Cortex of kidney (tissue), 1 donor: ENCODE data around the gene DLEC1.

Experiments used
- DNase-seq: peaks from one replicate; lab custom pipeline; 2025; lab: John Stamatoyannopoulos, UW

Gene DLEC1

GRCh38 chr3:38000965-38001455 is 38.0 kb upstream of the DLEC1 start:
- DNase-seq, result no peak

GRCh38 chr3:38001456-38002081 is 37.4 kb upstream of the DLEC1 start:
- no peak for DNase-seq

- no peak for DNase-seq
These were observed 36.6 kb upstream of the DLEC1 start for GRCh38 chr3:38002291-38002876.

- no peak for DNase-seq
These were observed 36.1 kb upstream of the DLEC1 start for GRCh38 chr3:38002940-38003339.

- DNase-seq, result no peak
These were observed 35.6 kb upstream of the DLEC1 start for GRCh38 chr3:38003371-38003816.

- DNase-seq, result no peak
These were observed 35.1 kb upstream of the DLEC1 start for GRCh38 chr3:38003817-38004414.

GRCh38 chr3:38004415-38005075 is 34.5 kb upstream of the DLEC1 start:
- no peak for DNase-seq

- DNase-seq, result no peak
These were observed 33.7 kb upstream of the DLEC1 start for GRCh38 chr3:38005076-38006020.

GRCh38 chr3:38006031-38006430 is 33.0 kb upstream of the DLEC1 start:
- no peak for DNase-seq

- no peak for DNase-seq
These were observed 32.5 kb upstream of the DLEC1 start for GRCh38 chr3:38006445-38006995.

GRCh38 chr3:38007754-38008090 is 31.3 kb upstream of the DLEC1 start:
- no peak for DNase-seq

GRCh38 chr3:38008191-38008701 is 30.8 kb upstream of the DLEC1 start:
- DNase-seq, result no peak

GRCh38 chr3:38008971-38009580 is 29.9 kb upstream of the DLEC1 start:
- DNase-seq, result no peak

- DNase-seq, result no peak
These were observed 29.0 kb upstream of the DLEC1 start for GRCh38 chr3:38009807-38010591.

- DNase-seq, result no peak
These were observed 27.9 kb upstream of the DLEC1 start for GRCh38 chr3:38011111-38011510.

- no peak for DNase-seq
These were observed 23.5 kb upstream of the DLEC1 start for GRCh38 chr3:38015485-38015884.

- no peak for DNase-seq
These were observed 23.0 kb upstream of the DLEC1 start for GRCh38 chr3:38015984-38016383.

- no peak for DNase-seq
These were observed 22.6 kb upstream of the DLEC1 start for GRCh38 chr3:38016410-38016809.

- DNase-seq, result no peak
These were observed 22.1 kb upstream of the DLEC1 start for GRCh38 chr3:38016847-38017444.
